Type B pancreatic cell (in vitro differentiated cells): ENCODE results near the gene MAFF. TPM values are rescaled to one million over a fixed set of nuclear protein-coding genes. Genes with fewer than 3 reads are reported as not detected.

Experiments used
- DNase-seq: peaks from one replicate; pipeline ENCODE4 v3.0.0; 2021; ENCODE audit warnings: mixed read lengths; ENCODE audit not compliant: unreplicated experiment; ENCODE audit errors: extremely low spot score
- H3K27ac Mint-ChIP-seq: 2 replicates; pipeline ENCODE4 v1.8.0; 2021; ENCODE audit warnings: mild to moderate bottlenecking, mixed read lengths
- H3K27me3 Mint-ChIP-seq: 2 replicates; pipeline ENCODE4 v1.8.0; 2021; ENCODE audit warnings: mixed read lengths
- H3K36me3 Mint-ChIP-seq: 2 replicates; pipeline ENCODE4 v1.8.0; 2021; ENCODE audit warnings: mixed read lengths
- H3K4me1 Mint-ChIP-seq: one replicate; pipeline ENCODE4 v1.8.0; 2021; ENCODE audit warnings: mixed read lengths; ENCODE audit not compliant: unreplicated experiment
- H3K4me3 Mint-ChIP-seq: 2 replicates; pipeline ENCODE4 v1.8.0; 2021; ENCODE audit warnings: mild to moderate bottlenecking, mixed read lengths
- H3K9me3 Mint-ChIP-seq: 2 replicates; pipeline ENCODE4 v1.8.0; 2021; ENCODE audit warnings: mixed read lengths
- CTCF ChIP-seq: fragments of 200-600 bp; sonication (generic); conservative IDR thresholded peaks from 2 replicates; pipeline ENCODE4 v1.5.0; 2021; ENCODE audit warnings: antibody characterized with exemption, mild to moderate bottlenecking
- total RNA-seq: library from RNA; stranded (reverse); gene quantifications from 2 replicates; pipeline ENCODE4 v1.2.1, GENCODE V29; 2021; ENCODE audit warnings: low replicate concordance

The MAFF gene
- total RNA-seq, 1 donor from 2014 or later = 14.6 TPM

GRCh38 chr22:38196791-38197419, 4.9 kb upstream of the MAFF start:
- no peak overlapping the region for H3K27ac Mint-ChIP-seq
- TF ChIP-seq CTCF = no peak
- H3K36me3 Mint-ChIP-seq = no peaks in the 10 kb centered on the region

GRCh38 chr22:38199826-38200559, 1.8 kb upstream of the MAFF start:
- Mint-ChIP-seq H3K4me3 (no peak overlapping the region), H3K36me3 (peaks cover 4% of the 10 kb centered on the region), H3K9me3 (no peaks in the 10 kb centered on the region), H3K27me3 (peaks cover 3% of the 10 kb centered on the region), H3K27ac (no peak overlapping the region), H3K4me1 (peaks cover 20% of the 10 kb centered on the region)
- TF ChIP-seq CTCF = no peak
- DNase-seq = no peak

More at GRCh38 chr22:38196791-38197419, 4.9 kb upstream of the MAFF start:
- no peak for DNase-seq
- H3K4me1 Mint-ChIP-seq = peaks cover 12% of the 10 kb centered on the region
- no peaks in the 10 kb centered on the region for H3K9me3 Mint-ChIP-seq
- no peak overlapping the region for H3K4me3 Mint-ChIP-seq
- no peaks in the 10 kb centered on the region for H3K27me3 Mint-ChIP-seq

GRCh38 chr22:38201371-38201710, 453 bp upstream of the MAFF start:
- Mint-ChIP-seq H3K4me1 (peaks cover 21% of the 10 kb centered on the region), H3K36me3 (peaks cover 4% of the 10 kb centered on the region), H3K27me3 (peaks cover 3% of the 10 kb centered on the region), H3K4me3 (peak overlapping the region; percentile 92), H3K27ac (peak overlapping the region; percentile 96), H3K9me3 (no peaks in the 10 kb centered on the region)
- TF ChIP-seq CTCF = no peak
- DNase-seq = no peak

GRCh38 chr22:38202437-38203089, 769 bp downstream of the MAFF start:
- Mint-ChIP-seq H3K4me1 (peaks cover 21% of the 10 kb centered on the region), H3K27ac (peak overlapping the region; percentile 95), H3K36me3 (peaks cover 4% of the 10 kb centered on the region), H3K27me3 (peaks cover 3% of the 10 kb centered on the region), H3K9me3 (no peaks in the 10 kb centered on the region), H3K4me3 (peak overlapping the region; percentile 90)
- peak; percentile 80 for DNase-seq
- TF ChIP-seq CTCF = peak; percentile 50

GRCh38 chr22:38203090-38203810, 1.5 kb downstream of the MAFF start:
- H3K9me3 Mint-ChIP-seq = no peaks in the 10 kb centered on the region
- TF ChIP-seq CTCF = no peak
- H3K4me1 Mint-ChIP-seq = peaks cover 21% of the 10 kb centered on the region
- peak overlapping the region; percentile 95 for H3K27ac Mint-ChIP-seq
- peaks cover 4% of the 10 kb centered on the region for H3K36me3 Mint-ChIP-seq
- peak; percentile 70 for DNase-seq
- H3K27me3 Mint-ChIP-seq = peaks cover 3% of the 10 kb centered on the region
- H3K4me3 Mint-ChIP-seq = peak overlapping the region; percentile 90
